ENCODE results near the gene FUT2. TPM values are rescaled to one million over a fixed set of nuclear protein-coding genes. Genes with fewer than 3 reads are reported as not detected.

The FUT2 gene
- total and polyA plus RNA-seq, 10 of the 15 experiments (the other 5 are each of a cell fraction or from before 2014, with no cell fraction given): 0.02 to 0.13 (median 0.07) TPM; not detected in 7

DNA sequence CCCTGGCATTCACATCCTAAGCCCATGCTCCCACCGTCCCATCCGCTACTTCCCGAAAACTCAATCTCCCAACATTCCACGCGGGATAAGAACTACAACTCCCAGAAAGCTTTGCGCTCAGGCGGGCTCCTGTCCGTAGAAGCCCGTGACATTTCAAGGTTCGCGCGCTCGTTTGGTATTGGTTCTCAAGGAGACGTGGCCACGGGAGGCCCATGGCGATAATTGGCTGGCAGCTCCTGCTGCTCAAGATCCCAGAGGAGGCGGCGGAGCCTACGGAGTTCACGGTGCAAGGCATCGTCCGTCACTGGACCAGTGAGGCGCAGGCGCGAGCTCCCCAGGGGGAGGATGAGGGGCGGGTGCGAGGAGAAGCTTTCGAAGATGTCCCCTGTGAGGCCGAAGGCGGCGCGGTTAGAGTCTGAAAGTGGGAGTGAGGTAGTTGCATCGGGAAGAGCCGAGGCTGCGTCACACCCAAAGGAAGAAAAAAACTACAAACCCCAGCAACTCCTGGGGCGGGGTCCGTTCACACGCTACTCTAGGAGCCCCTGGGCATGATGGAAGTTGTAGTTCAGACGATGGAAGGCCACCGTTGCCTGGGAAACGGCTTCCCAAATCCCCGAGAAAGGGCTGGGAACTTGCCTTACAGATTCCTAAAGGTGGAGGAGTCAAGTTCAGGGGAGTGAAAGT, 25.0 kb downstream of the FUT2 start (continued):
- TF ChIP-seq SPI1 (IDR thresholded peaks at IDR 0.05; ENCODE audit: borderline replicate concordance, insufficient read depth, low read depth, low read length) (no peak), SMC3 (IDR thresholded peaks at IDR 0.05; ENCODE audit: borderline replicate concordance, low read length) (no peak), ASH2L (IDR thresholded peaks at IDR 0.05; ENCODE audit: borderline replicate concordance, low read depth) (no peak), EP300 (IDR thresholded peaks at IDR 0.05; ENCODE audit: borderline replicate concordance in 1 of 2, control insufficient read depth in 1 of 2, low read depth in 2 of 2, low read length in 2 of 2) (no peak), NFYA (IDR thresholded peaks at IDR 0.05; ENCODE audit: borderline replicate concordance, low read depth, low read length) (peak; percentile 60), POU2F2 (IDR thresholded peaks at IDR 0.05; ENCODE audit: borderline replicate concordance, low read depth, low read length) (peak; percentile 12; the same call in 2 of the 3 replicates), RB1 (IDR thresholded peaks at IDR 0.05; ENCODE audit: borderline replicate concordance) (0 out of 2 replicates have a peak, but pooled peaks have one; percentile 48), ZNF217 (IDR thresholded peaks at IDR 0.05) (no peak), FOS (IDR thresholded peaks at IDR 0.05; ENCODE audit: borderline replicate concordance, extremely low read depth, insufficient read length) (peak; percentile 84), LARP7 (IDR thresholded peaks at IDR 0.05) (peak; percentile 54; the same call in 1 of the 2 replicates), POLR2AphosphoS5 (IDR thresholded peaks at IDR 0.05; ENCODE audit: low read length) (0 out of 2 replicates have a peak, but pooled peaks have one; percentile 46), ATF7 (IDR thresholded peaks at IDR 0.05; ENCODE audit: low read depth) (0 out of 2 replicates have a peak, but pooled peaks have one; percentile 42), RELA (IDR thresholded peaks at IDR 0.05; ENCODE audit: borderline replicate concordance, partially characterized antibody) (peak; percentile 15), ZNF622 (IDR thresholded peaks at IDR 0.05) (no peak), PRDM15 (CRISPR knock-in tag; IDR thresholded peaks at IDR 0.05) (no peak), E2F8 (IDR thresholded peaks at IDR 0.05; ENCODE audit: low read depth, partially characterized antibody) (no peak), HCFC1 (IDR thresholded peaks at IDR 0.05; ENCODE audit: low read length) (peak; percentile 96)
- TF ChIP-seq, protein P1, sequence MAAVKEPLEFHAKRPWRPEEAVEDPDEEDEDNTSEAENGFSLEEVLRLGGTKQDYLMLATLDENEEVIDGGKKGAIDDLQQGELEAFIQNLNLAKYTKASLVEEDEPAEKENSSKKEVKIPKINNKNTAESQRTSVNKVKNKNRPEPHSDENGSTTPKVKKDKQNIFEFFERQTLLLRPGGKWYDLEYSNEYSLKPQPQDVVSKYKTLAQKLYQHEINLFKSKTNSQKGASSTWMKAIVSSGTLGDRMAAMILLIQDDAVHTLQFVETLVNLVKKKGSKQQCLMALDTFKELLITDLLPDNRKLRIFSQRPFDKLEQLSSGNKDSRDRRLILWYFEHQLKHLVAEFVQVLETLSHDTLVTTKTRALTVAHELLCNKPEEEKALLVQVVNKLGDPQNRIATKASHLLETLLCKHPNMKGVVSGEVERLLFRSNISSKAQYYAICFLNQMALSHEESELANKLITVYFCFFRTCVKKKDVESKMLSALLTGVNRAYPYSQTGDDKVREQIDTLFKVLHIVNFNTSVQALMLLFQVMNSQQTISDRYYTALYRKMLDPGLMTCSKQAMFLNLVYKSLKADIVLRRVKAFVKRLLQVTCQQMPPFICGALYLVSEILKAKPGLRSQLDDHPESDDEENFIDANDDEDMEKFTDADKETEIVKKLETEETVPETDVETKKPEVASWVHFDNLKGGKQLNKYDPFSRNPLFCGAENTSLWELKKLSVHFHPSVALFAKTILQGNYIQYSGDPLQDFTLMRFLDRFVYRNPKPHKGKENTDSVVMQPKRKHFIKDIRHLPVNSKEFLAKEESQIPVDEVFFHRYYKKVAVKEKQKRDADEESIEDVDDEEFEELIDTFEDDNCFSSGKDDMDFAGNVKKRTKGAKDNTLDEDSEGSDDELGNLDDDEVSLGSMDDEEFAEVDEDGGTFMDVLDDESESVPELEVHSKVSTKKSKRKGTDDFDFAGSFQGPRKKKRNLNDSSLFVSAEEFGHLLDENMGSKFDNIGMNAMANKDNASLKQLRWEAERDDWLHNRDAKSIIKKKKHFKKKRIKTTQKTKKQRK (IDR thresholded peaks at IDR 0.05; ENCODE audit: low read depth, low read length): no peak
- TF ChIP-seq, protein P2, sequence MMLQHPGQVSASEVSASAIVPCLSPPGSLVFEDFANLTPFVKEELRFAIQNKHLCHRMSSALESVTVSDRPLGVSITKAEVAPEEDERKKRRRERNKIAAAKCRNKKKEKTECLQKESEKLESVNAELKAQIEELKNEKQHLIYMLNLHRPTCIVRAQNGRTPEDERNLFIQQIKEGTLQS (IDR thresholded peaks at IDR 0.05; ENCODE audit: borderline replicate concordance, extremely low read depth, low read depth, low read length): peak; percentile 41; the same call in 1 of the 2 replicates

All from GM12878 (cell line).